ENCODE measurements around the gene ICOS.

Gene ICOS

DNA sequence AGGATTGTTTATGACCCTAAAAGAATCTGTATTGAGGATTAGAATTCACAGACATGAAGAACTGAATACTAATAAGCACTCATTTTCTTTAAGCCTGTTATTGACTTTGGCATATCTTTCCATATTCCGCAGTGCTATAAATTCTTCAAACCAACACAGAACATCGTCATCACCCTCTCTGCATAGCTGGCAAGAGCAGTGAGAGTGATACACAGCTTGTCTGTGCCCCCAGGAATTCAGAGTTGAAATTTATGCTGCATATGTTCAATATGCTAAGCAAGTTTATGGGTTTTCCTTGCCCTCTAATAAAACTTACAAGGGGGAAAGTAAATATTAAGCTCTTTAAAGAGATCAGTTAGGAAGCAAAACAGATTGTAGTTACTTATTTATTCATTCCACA is 36.3 kb upstream of the ICOS start:
- no peak for TF ChIP-seq EZH2 (IDR thresholded peaks at IDR 0.05; ENCODE audit: borderline replicate concordance, low read length)
- no peak for TF ChIP-seq CTCF (IDR thresholded peaks at IDR 0.05; ENCODE audit: low read length)

DNA sequence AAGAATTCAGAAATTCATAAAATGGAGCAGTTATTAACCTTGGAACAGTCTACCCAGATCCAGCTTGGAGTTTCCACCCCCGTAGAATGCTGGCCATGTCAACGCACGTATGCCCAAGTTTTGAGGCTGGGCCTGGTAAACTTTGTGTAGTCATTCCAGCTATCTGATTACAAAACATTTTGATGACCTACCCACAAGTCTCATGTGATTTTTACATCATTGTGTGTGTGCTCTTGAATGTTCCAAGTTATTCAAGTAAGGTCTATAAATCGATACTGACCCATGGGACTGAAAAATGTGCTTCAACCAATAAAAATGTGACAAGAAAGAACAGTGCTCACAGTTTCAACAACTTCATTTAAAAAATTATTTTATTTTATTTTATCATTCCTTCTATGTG is 32.5 kb upstream of the ICOS start:
- Histone ChIP-seq H3K4me1 (ENCODE audit: insufficient read depth, low read length, severe bottlenecking) (no peaks in the 10 kb centered on the region), H4K20me1 (ENCODE audit: insufficient read depth, low read length) (no peaks in the 10 kb centered on the region), H3K9me2 (ENCODE audit: low read depth, low read length) (no peaks in the 10 kb centered on the region), H3K36me3 (ENCODE audit: insufficient read depth, low read length) (no peaks in the 10 kb centered on the region; the same call in 1 of the 2 replicates), H3K4me3 (ENCODE audit: low read depth, low read length, poor library complexity, severe bottlenecking) (no peak overlapping the region), H3F3A (ENCODE audit: insufficient read depth, low read length) (no peaks in the 10 kb centered on the region), H3K27me3 (ENCODE audit: insufficient read depth, low read length) (no peaks in the 10 kb centered on the region), H3K4me2 (ENCODE audit: low read length) (no peak overlapping the region), H3K9ac (ENCODE audit: low read length) (no peak overlapping the region), H3K9me3 (ENCODE audit: low read length) (peaks cover 7% of the 10 kb centered on the region), H3K79me2 (ENCODE audit: insufficient read depth, low read length) (no peaks in the 10 kb centered on the region), H2AFZ (ENCODE audit: low read length) (no peak overlapping the region), H3K27ac (ENCODE audit: low read depth, low read length, poor library complexity, severe bottlenecking) (no peak overlapping the region)
- no peak for TF ChIP-seq EZH2 (IDR thresholded peaks at IDR 0.05; ENCODE audit: borderline replicate concordance, low read length)
- no peak for TF ChIP-seq CTCF (IDR thresholded peaks at IDR 0.05; ENCODE audit: low read length)

More for the DNA sequence above, 36.3 kb upstream of the ICOS start:
- Histone ChIP-seq H3K27me3 (ENCODE audit: insufficient read depth, low read length) (no peaks in the 10 kb centered on the region), H3K4me2 (ENCODE audit: low read length) (no peak overlapping the region), H3K9me2 (ENCODE audit: low read depth, low read length) (no peaks in the 10 kb centered on the region), H4K20me1 (ENCODE audit: insufficient read depth, low read length) (no peaks in the 10 kb centered on the region), H3F3A (ENCODE audit: insufficient read depth, low read length) (no peaks in the 10 kb centered on the region), H3K4me1 (ENCODE audit: insufficient read depth, low read length, severe bottlenecking) (no peaks in the 10 kb centered on the region), H3K27ac (ENCODE audit: low read depth, low read length, poor library complexity, severe bottlenecking) (no peak overlapping the region), H2AFZ (ENCODE audit: low read length) (no peak overlapping the region), H3K9me3 (ENCODE audit: low read length) (peaks cover 7% of the 10 kb centered on the region), H3K36me3 (ENCODE audit: insufficient read depth, low read length) (no peaks in the 10 kb centered on the region; the same call in 1 of the 2 replicates), H3K4me3 (ENCODE audit: low read depth, low read length, poor library complexity, severe bottlenecking) (no peak overlapping the region), H3K79me2 (ENCODE audit: insufficient read depth, low read length) (no peaks in the 10 kb centered on the region), H3K9ac (ENCODE audit: low read length) (no peak overlapping the region)

DNA sequence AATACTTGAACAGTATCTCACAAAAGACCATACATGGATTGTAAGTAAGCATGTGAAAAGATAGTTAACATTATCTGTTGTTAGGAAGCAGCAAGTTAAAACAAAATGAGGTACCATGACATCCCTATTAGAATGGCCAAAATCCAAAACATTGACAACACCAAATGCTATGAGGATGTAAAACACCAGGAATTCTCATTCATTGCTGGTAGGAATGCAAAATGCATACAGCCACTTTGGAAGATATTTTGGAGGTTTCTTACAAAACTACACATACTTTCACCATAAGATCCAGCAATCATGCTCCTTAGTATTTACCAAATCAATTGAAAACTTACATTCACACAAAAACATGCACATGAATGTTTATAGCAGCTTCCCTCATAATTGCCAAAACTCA is 30.9 kb upstream of the ICOS start:
- no peak overlapping the region for H2AFZ ChIP-seq (ENCODE audit: low read length)
- no peak overlapping the region for H3K9ac ChIP-seq (ENCODE audit: low read length)
- no peaks in the 10 kb centered on the region for H3K4me1 ChIP-seq (ENCODE audit: insufficient read depth, low read length, severe bottlenecking)
- H3K4me3 ChIP-seq (ENCODE audit: low read depth, low read length, poor library complexity, severe bottlenecking): no peak overlapping the region
- no peaks in the 10 kb centered on the region for H3K79me2 ChIP-seq (ENCODE audit: insufficient read depth, low read length)
- no peak for TF ChIP-seq EZH2 (IDR thresholded peaks at IDR 0.05; ENCODE audit: borderline replicate concordance, low read length)
- TF ChIP-seq CTCF (IDR thresholded peaks at IDR 0.05; ENCODE audit: low read length): no peak
- peaks cover 7% of the 10 kb centered on the region for H3K9me3 ChIP-seq (ENCODE audit: low read length)
- no peaks in the 10 kb centered on the region for H3F3A ChIP-seq (ENCODE audit: insufficient read depth, low read length)
- H3K9me2 ChIP-seq (ENCODE audit: low read depth, low read length): no peaks in the 10 kb centered on the region
- no peak overlapping the region for H3K27ac ChIP-seq (ENCODE audit: low read depth, low read length, poor library complexity, severe bottlenecking)
- H4K20me1 ChIP-seq (ENCODE audit: insufficient read depth, low read length): no peaks in the 10 kb centered on the region
- H3K4me2 ChIP-seq (ENCODE audit: low read length): no peak overlapping the region
- no peaks in the 10 kb centered on the region for H3K27me3 ChIP-seq (ENCODE audit: insufficient read depth, low read length)
- H3K36me3 ChIP-seq (ENCODE audit: insufficient read depth, low read length): no peaks in the 10 kb centered on the region; the same call in 1 of the 2 replicates

All from OCI-LY1 (cell line).